VCaP (cell line): ENCODE results near the gene TXLNG.

Experiments
- H3K27ac ChIP-seq: fragments of 450-650 bp; 2 replicates; pipeline ENCODE4 v1.5.1; 2017
- CTCF ChIP-seq: fragments of 450-650 bp; conservative IDR thresholded peaks from 2 replicates; pipeline ENCODE4 v1.5.1; 2017; ENCODE audit warnings: mild to moderate bottlenecking, moderate library complexity

TXLNG gene

GRCh38 chrX:16869393-16870094 lies 83.3 kb downstream of the TXLNG start:
- TF ChIP-seq CTCF: no peak
- H3K27ac ChIP-seq: peak overlapping the region; percentile 87

GRCh38 chrX:16870095-16870861 lies 84.0 kb downstream of the TXLNG start, which contains the start of gene RBBP7:
RBBP7 (minus strand) TSS chrX:16870362; CDS start chrX:16870053, 309 bp downstream.
- no peak for TF ChIP-seq CTCF
- H3K27ac ChIP-seq: peak within 1 kb of the TSS; percentile 87

GRCh38 chrX:16870862-16871815 lies 84.9 kb downstream of the TXLNG start:
- no peak for TF ChIP-seq CTCF
- peak overlapping the region; percentile 87 for H3K27ac ChIP-seq

GRCh38 chrX:16873106-16873505 lies 86.8 kb downstream of the TXLNG start:
- peak overlapping the region; percentile 87; the same call in 1 of the 2 replicates for H3K27ac ChIP-seq
- TF ChIP-seq CTCF: no peak

- no peak overlapping the region; the same call in 1 of the 2 replicates for H3K27ac ChIP-seq
- TF ChIP-seq CTCF: no peak
Measured at GRCh38 chrX:16874458-16875095, 88.3 kb downstream of the TXLNG start.

- TF ChIP-seq CTCF: no peak
- H3K27ac ChIP-seq: no peak overlapping the region
Measured at GRCh38 chrX:16876696-16877095, 90.4 kb downstream of the TXLNG start.
